Lung (tissue), 12 donors: ENCODE data around the gene CEP70. TPM values are rescaled to one million over a fixed set of nuclear protein-coding genes. Genes with fewer than 3 reads are reported as not detected.

Source experiments
- ATAC-seq: fragments of 200-7000 bp; cut with Tn5 transposase; one replicate; pipeline ENCODE4 v1.9.1; 2020; ENCODE audit warnings: moderate number of reproducible peaks; ENCODE audit not compliant: insufficient read depth, low FRiP score
- DNase-seq, 3 donors: peaks; one replicate each; pipeline ENCODE4 v3.0.0-alpha.2; 2013 to 2017
- H3K27ac ChIP-seq, 2 donors: one replicate each; pipeline ENCODE4 v1.5.1; 2013; ENCODE audit warnings: mild to moderate bottlenecking in 2 of 2, moderate library complexity in 2 of 2, control low read depth in 1 of 2, inconsistent platforms in 1 of 2, low read depth in 1 of 2, low read length in 1 of 2
- H3K27me3 ChIP-seq, 3 donors: one replicate each; pipeline ENCODE4 v1.5.1; 2013; ENCODE audit warnings: low read length in 2 of 3; ENCODE audit not compliant: control insufficient read depth in 3 of 3, insufficient read depth in 3 of 3
- H3K36me3 ChIP-seq, 4 donors: one replicate each; pipeline ENCODE4 v1.5.1; 2013; ENCODE audit warnings: low read length in 4 of 4, mild to moderate bottlenecking in 1 of 4, moderate library complexity in 1 of 4; ENCODE audit not compliant: control insufficient read depth in 4 of 4, insufficient read depth in 4 of 4
- H3K4me1 ChIP-seq, 5 donors: one replicate each; pipeline ENCODE4 v1.5.1; 2013; ENCODE audit warnings: low read length in 5 of 5, mild to moderate bottlenecking in 2 of 5, moderate library complexity in 1 of 5; ENCODE audit not compliant: control insufficient read depth in 5 of 5, insufficient read depth in 5 of 5
- H3K4me3 ChIP-seq: one replicate; pipeline ENCODE4 v1.5.1; 2013; ENCODE audit warnings: mild to moderate bottlenecking, control low read depth, moderate library complexity
- H3K9ac ChIP-seq, 2 donors: one replicate each; pipeline ENCODE4 v1.5.1; 2013; ENCODE audit warnings: low read length in 2 of 2, control low read depth in 1 of 2; ENCODE audit not compliant: insufficient read depth in 1 of 2
- H3K9me3 ChIP-seq, 4 donors: one replicate each; pipeline ENCODE4 v1.5.1; 2013; ENCODE audit warnings: low read length in 3 of 4, mild to moderate bottlenecking in 1 of 4, moderate library complexity in 1 of 4; ENCODE audit not compliant: control insufficient read depth in 4 of 4, insufficient read depth in 3 of 4
- WGBS, 2 donors: extraction: QIAGEN DNeasy Blood & Tissue Kit; methylation state at CpG; one replicate each; pipeline ENCODE4 v1.1.7; 2013; 5-methylcytosine and 5-hydroxymethylcytosine counted together
- polyA plus RNA-seq, 2 donors: library from polyadenylated mRNA; stranded (reverse); fragments of 200-250 nt; gene quantifications; one replicate each; pipeline ENCODE4 v1.2.1, GENCODE V29; 2013
- total RNA-seq, 2 donors: library from RNA; depleted of rRNA in 1 of 2; stranded (reverse); fragments of >200 nt in 1 of 2; gene quantifications; one replicate each; pipeline ENCODE4 v1.2.1, GENCODE V29; 2014 to 2021
- TF ChIP-seq, protein P1 (sequence below): IDR thresholded peaks from 2 replicates; pipeline ENCODE4 v1.5.1; 2012; ENCODE audit warnings: mild to moderate bottlenecking; ENCODE audit errors: control extremely low read depth, extremely low read depth
- donor health status: control.
- donor health status: control.
- donor health status: Bipolar disorder and iron deficiency.
- donor health status: healthy.
- donor health status: DM: yes; HTN: yes; CAD: no.

CEP70 gene
- total and polyA plus RNA-seq, 4 donors = 19.5 to 137 (median 32.5) TPM

DNA sequence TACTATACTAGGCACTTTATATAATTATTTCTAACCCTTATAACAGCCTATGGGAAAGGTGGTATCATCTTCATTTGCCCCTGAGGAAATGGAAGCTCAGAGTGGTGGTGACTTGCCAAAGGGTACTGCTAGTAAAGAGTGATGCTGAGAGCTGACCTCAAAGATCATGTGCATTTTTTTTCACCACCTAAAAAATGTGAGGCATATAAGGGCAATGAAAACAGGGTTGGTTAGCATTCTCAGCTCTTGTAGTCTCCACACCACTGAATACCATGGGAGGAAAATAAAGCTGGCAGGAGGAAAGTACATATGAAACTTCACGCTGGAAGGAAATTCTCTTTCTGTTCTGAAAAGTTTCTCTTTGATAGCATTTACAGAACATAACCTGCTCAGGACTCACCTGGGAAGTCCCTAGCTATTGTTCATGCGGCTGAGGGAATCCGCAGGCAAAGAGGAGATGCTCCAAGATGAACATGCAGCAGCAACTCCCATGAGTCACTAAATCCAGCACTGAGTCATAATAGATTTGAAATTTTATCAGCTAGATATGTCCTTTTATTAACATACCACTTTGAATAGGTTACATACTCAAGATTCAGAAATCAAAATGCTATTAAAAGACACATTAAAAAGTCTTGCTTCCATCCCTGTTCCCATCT, 31.8 kb upstream of the CEP70 start:
- no peak overlapping the region for H3K27ac ChIP-seq
- no peaks in the 10 kb centered on the region for H3K9me3 ChIP-seq
- no peak for DNase-seq
- H3K36me3 ChIP-seq = peaks cover 0 to 6% (median 0%) of the 10 kb centered on the region in 4 donors
- no peak overlapping the region for H3K4me3 ChIP-seq
- WGBS, 2 donors = 97 to 98% methylated on average over 3 of the region's 3 CpGs
- H3K4me1 ChIP-seq = no peaks in the 10 kb centered on the region
- no peak overlapping the region for H3K9ac ChIP-seq
- no peak for ATAC-seq
- TF ChIP-seq, protein P1, sequence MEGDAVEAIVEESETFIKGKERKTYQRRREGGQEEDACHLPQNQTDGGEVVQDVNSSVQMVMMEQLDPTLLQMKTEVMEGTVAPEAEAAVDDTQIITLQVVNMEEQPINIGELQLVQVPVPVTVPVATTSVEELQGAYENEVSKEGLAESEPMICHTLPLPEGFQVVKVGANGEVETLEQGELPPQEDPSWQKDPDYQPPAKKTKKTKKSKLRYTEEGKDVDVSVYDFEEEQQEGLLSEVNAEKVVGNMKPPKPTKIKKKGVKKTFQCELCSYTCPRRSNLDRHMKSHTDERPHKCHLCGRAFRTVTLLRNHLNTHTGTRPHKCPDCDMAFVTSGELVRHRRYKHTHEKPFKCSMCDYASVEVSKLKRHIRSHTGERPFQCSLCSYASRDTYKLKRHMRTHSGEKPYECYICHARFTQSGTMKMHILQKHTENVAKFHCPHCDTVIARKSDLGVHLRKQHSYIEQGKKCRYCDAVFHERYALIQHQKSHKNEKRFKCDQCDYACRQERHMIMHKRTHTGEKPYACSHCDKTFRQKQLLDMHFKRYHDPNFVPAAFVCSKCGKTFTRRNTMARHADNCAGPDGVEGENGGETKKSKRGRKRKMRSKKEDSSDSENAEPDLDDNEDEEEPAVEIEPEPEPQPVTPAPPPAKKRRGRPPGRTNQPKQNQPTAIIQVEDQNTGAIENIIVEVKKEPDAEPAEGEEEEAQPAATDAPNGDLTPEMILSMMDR = no peak
- no peaks in the 10 kb centered on the region for H3K27me3 ChIP-seq

DNA sequence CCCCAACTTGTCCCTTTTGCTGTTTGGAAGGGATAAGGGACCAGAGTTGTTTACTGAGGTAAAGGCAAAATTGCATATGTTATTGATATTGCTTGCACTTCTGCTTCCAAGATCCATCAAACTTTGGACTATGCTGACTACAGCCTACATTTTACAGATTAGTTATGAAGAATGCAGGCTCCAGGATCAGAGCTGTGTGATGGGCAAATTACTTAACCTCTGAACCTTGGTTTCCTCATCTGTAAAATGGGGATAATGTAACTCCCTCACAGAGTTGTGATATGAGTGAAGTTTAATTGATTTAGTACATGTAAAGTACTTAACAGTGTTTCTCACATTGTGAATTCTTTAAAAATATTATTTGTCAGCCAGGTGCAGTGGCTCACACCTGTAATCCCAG, 30.5 kb upstream of the CEP70 start:
- DNase-seq = no peak
- H3K27ac ChIP-seq = no peak overlapping the region
- no peaks in the 10 kb centered on the region for H3K36me3 ChIP-seq
- H3K4me1 ChIP-seq = no peaks in the 10 kb centered on the region
- H3K9ac ChIP-seq = no peak overlapping the region
- ATAC-seq = no peak
- TF ChIP-seq, protein P1 = no peak
- H3K27me3 ChIP-seq = no peaks in the 10 kb centered on the region
- no peaks in the 10 kb centered on the region for H3K9me3 ChIP-seq
- H3K4me3 ChIP-seq = no peak overlapping the region

DNA sequence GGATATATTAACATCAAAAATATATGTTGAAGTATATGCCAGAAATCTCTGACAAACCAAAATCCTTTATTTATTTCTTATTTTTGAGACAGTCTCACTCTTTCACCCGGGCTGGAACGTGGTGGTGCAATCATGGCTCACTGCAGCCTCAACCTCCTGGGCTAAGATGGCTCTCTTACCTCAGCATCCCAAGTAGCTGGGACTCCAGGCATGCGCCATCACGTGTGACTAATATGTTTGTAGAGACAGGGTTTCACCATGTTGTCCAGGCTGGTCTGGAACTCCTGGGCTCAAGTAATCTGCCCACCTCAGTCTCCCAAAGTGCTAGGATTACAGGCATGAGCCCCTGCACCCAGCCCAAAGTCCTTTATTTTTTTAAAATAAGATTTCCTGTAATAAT, 26.4 kb upstream of the CEP70 start:
- H3K27me3 ChIP-seq = no peaks in the 10 kb centered on the region
- TF ChIP-seq, protein P1 = no peak
- H3K27ac ChIP-seq = no peak overlapping the region
- WGBS, 2 donors = 91 to 97% methylated on average over 4 of the region's 4 CpGs
- H3K36me3 ChIP-seq = no peaks in the 10 kb centered on the region
- DNase-seq (no peak), ATAC-seq (no peak)
- H3K4me1 ChIP-seq = no peaks in the 10 kb centered on the region
- no peaks in the 10 kb centered on the region for H3K9me3 ChIP-seq
- H3K4me3 ChIP-seq = no peak overlapping the region
- no peak overlapping the region for H3K9ac ChIP-seq

DNA sequence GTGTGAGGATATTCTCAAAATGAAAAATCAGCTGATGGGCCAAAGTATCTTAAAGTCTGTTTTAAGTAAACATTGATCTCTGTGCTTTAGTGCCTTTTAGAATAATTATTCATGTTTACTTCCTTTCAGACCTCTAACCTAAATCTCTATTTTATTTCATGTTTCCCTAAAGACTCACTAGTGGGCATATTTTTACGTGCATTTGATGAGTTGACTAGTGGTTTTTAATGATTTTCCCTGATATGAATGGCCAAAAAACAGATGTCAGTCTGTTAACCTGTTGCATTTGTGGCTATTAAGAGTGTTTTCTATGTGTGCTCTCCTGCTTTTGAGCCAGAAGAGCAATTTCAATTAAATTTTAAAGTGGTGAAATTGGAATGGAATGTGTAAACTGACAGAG, 21.4 kb upstream of the CEP70 start:
- Histone ChIP-seq H3K27ac (no peak overlapping the region), H3K9me3 (no peaks in the 10 kb centered on the region), H3K27me3 (no peaks in the 10 kb centered on the region), H3K4me1 (no peaks in the 10 kb centered on the region), H3K36me3 (peaks cover 0 to 2% (median 0%) of the 10 kb centered on the region in 4 donors), H3K9ac (no peak overlapping the region), H3K4me3 (no peak overlapping the region)
- TF ChIP-seq, protein P1 = no peak
- DNase-seq (no peak), ATAC-seq (no peak)
- WGBS, 2 donors = 71 to 83% methylated on average over 1 of the region's 1 CpG
